Subcutaneous adipose tissue (tissue), 4 donors: ENCODE measurements around the gene PTPRN2. TPM values are rescaled to one million over a fixed set of nuclear protein-coding genes. Genes with fewer than 3 reads are reported as not detected.

Experiments
- CTCF ChIP-seq: fragments of 450-650 bp; IDR thresholded peaks from one replicate; pipeline ENCODE4 v1.5.1; 2016; ENCODE audit warnings: low read depth, mild to moderate bottlenecking, control low read depth, antibody characterized with exemption, moderate library complexity
- total RNA-seq, 4 donors: library from RNA; depleted of rRNA; stranded (reverse); fragments of >200 nt; gene quantifications; one replicate each; pipeline ENCODE4 v1.1.0, GENCODE V29; 2016

Gene PTPRN2
- total RNA-seq, 4 donors from 2014 or later = 2.0 to 4.6 (median 3.7) TPM

- TF ChIP-seq CTCF = no peak
Measured at GRCh38 chr7:158303121-158303520, 284.5 kb downstream of the PTPRN2 start.

- no peak for TF ChIP-seq CTCF
Measured at GRCh38 chr7:158302274-158303070, 285.2 kb downstream of the PTPRN2 start.

DNA sequence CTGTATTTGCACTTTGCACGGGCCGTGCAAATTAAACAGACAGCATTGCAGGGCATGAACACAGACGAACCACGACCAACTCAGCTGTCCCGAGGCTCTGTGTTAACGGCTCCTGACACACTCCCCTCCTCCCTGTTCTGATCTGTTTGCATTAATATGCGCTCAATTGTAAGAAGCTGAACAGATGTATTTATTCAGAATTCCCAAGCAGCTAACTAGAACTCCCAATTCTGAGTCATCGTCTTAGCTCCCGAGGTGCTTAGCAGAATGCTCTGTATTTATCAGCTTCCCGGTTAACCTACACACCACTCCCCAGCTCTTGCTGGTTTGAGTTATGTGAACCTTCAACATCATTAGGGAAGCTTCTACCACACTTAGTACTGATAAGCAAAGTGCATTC lies 286.4 kb downstream of the PTPRN2 start:
- no peak for TF ChIP-seq CTCF

- TF ChIP-seq CTCF = no peak
Measured at GRCh38 chr7:158300427-158300826, 287.2 kb downstream of the PTPRN2 start.

GRCh38 chr7:158299607-158300006 lies 288.0 kb downstream of the PTPRN2 start:
- no peak for TF ChIP-seq CTCF

DNA sequence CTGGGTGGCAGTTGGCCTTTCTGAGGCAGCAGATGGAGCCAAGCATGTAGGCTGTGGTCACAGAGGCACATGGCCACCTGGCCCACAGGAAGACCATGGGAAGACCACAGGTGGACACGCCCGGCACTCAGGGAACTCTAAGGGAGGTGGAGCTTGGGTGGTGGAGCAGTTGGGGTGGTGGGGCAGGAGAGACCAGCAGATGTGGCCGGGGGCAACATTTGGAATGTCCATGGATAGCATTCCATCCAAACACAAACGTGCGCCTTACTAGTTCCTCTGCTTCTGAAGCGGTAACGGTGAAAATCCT lies 290.9 kb downstream of the PTPRN2 start:
- no peak for TF ChIP-seq CTCF

- TF ChIP-seq CTCF = no peak
Measured at GRCh38 chr7:158295966-158296797, 291.4 kb downstream of the PTPRN2 start.
